Adrenal gland (tissue), 12 donors: ENCODE measurements around the gene MDFIC2. TPM values are rescaled to one million over a fixed set of nuclear protein-coding genes. Genes with fewer than 3 reads are reported as not detected.

Experiments
- DNase-seq, 7 donors: peaks; one replicate each; pipeline ENCODE4 v3.0.0-alpha.2; 2019 to 2020
- H3K27ac ChIP-seq, 5 donors: fragments of 200-600 bp; sonication (generic) in 4 of 5; 1 replicate in 3 of 5; 2 replicates in 2 of 5; pipeline versions ENCODE4 v1.5.1 to v1.8.0; 2016 to 2020; ENCODE audit warnings: mild to moderate bottlenecking in 1 of 5
- H3K27me3 ChIP-seq: fragments of 200-600 bp; 2 replicates; pipeline ENCODE4 v1.8.0; 2021
- H3K36me3 ChIP-seq, 2 donors: fragments of 200-600 bp; replicated peaks in 1 of 2; 1 replicate in 1 of 2; 2 replicates in 1 of 2; pipeline versions ENCODE4 v1.5.1 to v1.8.0; 2018 to 2022
- H3K4me1 ChIP-seq, 2 donors: fragments of 200-600 bp; replicated peaks in 1 of 2; 1 replicate in 1 of 2; 2 replicates in 1 of 2; pipeline versions ENCODE4 v1.5.1 to v1.8.0; 2018 to 2021
- H3K4me3 ChIP-seq, 4 donors: fragments of 200-600 bp; sonication (generic) in 3 of 4; one replicate each; pipeline ENCODE4 v1.5.1; 2016 to 2018
- H3K9me3 ChIP-seq, 3 donors: fragments of 200-600 bp; sonication (generic) in 1 of 3; replicated peaks in 1 of 3; 1 replicate in 2 of 3; 2 replicates in 1 of 3; pipeline versions ENCODE4 v1.5.1 to v1.8.0; 2016 to 2021
- CTCF ChIP-seq, 6 experiments: fragments of 450-650 bp in 4 of 6; fragments of 200-600 bp in 2 of 6; sonication (generic) in 1 of 6; IDR thresholded peaks; 1 replicate in 5 of 6; 2 replicates in 1 of 6; pipeline versions ENCODE4 v1.5.1 to v1.8.0; 2016 to 2021; ENCODE audit warnings: antibody characterized with exemption in 6 of 6, mild to moderate bottlenecking in 2 of 6, moderate library complexity in 1 of 6
- POLR2A ChIP-seq, 2 donors: fragments of 450-650 bp; IDR thresholded peaks; one replicate each; pipeline ENCODE4 v1.6.1; 2017; ENCODE audit warnings: antibody characterized with exemption in 2 of 2, mild to moderate bottlenecking in 2 of 2, moderate library complexity in 1 of 2
- WGBS, 4 donors: extraction: QIAGEN DNeasy Blood & Tissue Kit in 2 of 4; methylation state at CpG; one replicate each; pipeline versions ENCODE4 v1.1.5 to v1.1.7; 2013 to 2017; 5-methylcytosine and 5-hydroxymethylcytosine counted together
- intact Hi-C, 2 donors: fragments of 100-400 bp; cut with DNase I; formaldehyde crosslinking; loops; one replicate each; pipeline versions ENCODE4 v1.14.1 to v1.15.0; 2022 to 2023
- polyA plus RNA-seq, 3 donors: library from polyadenylated mRNA; stranded (reverse); fragments of 200-250 nt in 2 of 3; fragments of 350-450 nt in 1 of 3; fragmentation: Illumina TruSeq in 1 of 3; extraction: RNeasy Lipid Tissue Mini Kit (QIAGEN cat#74804) in 1 of 3; gene quantifications; one replicate each; pipeline ENCODE4 v1.2.3, GENCODE V29; 2013 to 2014
- total RNA-seq, 9 donors: library from RNA; depleted of rRNA in 4 of 9; stranded (reverse); fragments of >200 nt in 4 of 9; fragments of 120-200 nt in 1 of 9; fragmentation: NEBNext Ultra II Directional in 1 of 9; extraction: Animal tissue kit (Norgen Biotek cat#: 25700) in 1 of 9; gene quantifications; one replicate each; pipeline versions ENCODE4 v1.1.0 to v1.2.4, GENCODE V29; 2013 to 2023
- donor health status: healthy with polysubstance abuse.
- donor health status: Bipolar disorder and iron deficiency.
- donor health status: DM: yes; HTN: yes; CAD: no.
- donor health status: DM: no; HTN: no; CAD: no.
- donor health status: DM: no; HTN: no; CAD: no.
- donor health status: DM: yes; HTN: yes; CAD: no.

The MDFIC2 gene
- total and polyA plus RNA-seq, 12 donors, result not detected

- no peaks in the 10 kb centered on the region for H3K36me3 ChIP-seq
- TF ChIP-seq POLR2A (IDR thresholded peaks at IDR 0.05), result no peak
- no peaks in the 10 kb centered on the region for H3K4me1 ChIP-seq
- 62 to 68% (median 65%) methylated on average over 4 of the region's 4 CpGs for WGBS, 4 donors
- H3K27ac ChIP-seq, result no peak overlapping the region
- DNase-seq, result no peak
- H3K4me3 ChIP-seq, result no peak overlapping the region
- intact Hi-C loops, result no loop called here
- H3K9me3 ChIP-seq, result peaks cover 0 to 5% (median 0%) of the 10 kb centered on the region in 3 donors
- no peaks in the 10 kb centered on the region for H3K27me3 ChIP-seq
Observed at GRCh38 chr3:70176224-70176623, 136.2 kb downstream of the MDFIC2 start.

GRCh38 chr3:70156808-70157207 lies 155.6 kb downstream of the MDFIC2 start:
- H3K4me3 ChIP-seq, result no peak overlapping the region
- TF ChIP-seq POLR2A (IDR thresholded peaks at IDR 0.05) (no peak), CTCF (IDR thresholded peaks at IDR 0.05) (no peak)
- no peaks in the 10 kb centered on the region for H3K36me3 ChIP-seq
- no peaks in the 10 kb centered on the region for H3K9me3 ChIP-seq
- peaks cover 5% of the 10 kb centered on the region for H3K27me3 ChIP-seq
- H3K4me1 ChIP-seq, result no peaks in the 10 kb centered on the region
- no peak overlapping the region for H3K27ac ChIP-seq
- intact Hi-C loops, result no loop called here
- no peak for DNase-seq
- 81 to 91% (median 82%) methylated on average over 1 of the region's 1 CpG for WGBS, 4 donors

- DNase-seq, result no peak
- TF ChIP-seq CTCF (IDR thresholded peaks at IDR 0.05), result no peak
- TF ChIP-seq POLR2A (IDR thresholded peaks at IDR 0.05), result no peak
- Histone ChIP-seq H3K4me1 (no peaks in the 10 kb centered on the region), H3K4me3 (no peak overlapping the region), H3K27ac (no peak overlapping the region), H3K36me3 (no peaks in the 10 kb centered on the region), H3K27me3 (peaks cover 5% of the 10 kb centered on the region), H3K9me3 (no peaks in the 10 kb centered on the region)
- intact Hi-C loops, result no loop called here
- 61 to 74% (median 64%) methylated on average over 3 of the region's 3 CpGs for WGBS, 4 donors
Observed at GRCh38 chr3:70150599-70150998, 161.8 kb downstream of the MDFIC2 start.

- DNase-seq, result no peak
- Histone ChIP-seq H3K4me1 (no peaks in the 10 kb centered on the region), H3K4me3 (no peak overlapping the region), H3K27ac (no peak overlapping the region), H3K36me3 (no peaks in the 10 kb centered on the region), H3K9me3 (no peaks in the 10 kb centered on the region), H3K27me3 (peaks cover 5% of the 10 kb centered on the region)
- intact Hi-C loops, result no loop called here
- WGBS, 4 donors, result 55 to 58% (median 57%) methylated on average over 4 of the region's 4 CpGs
- TF ChIP-seq CTCF (IDR thresholded peaks at IDR 0.05) (no peak), POLR2A (IDR thresholded peaks at IDR 0.05) (no peak)
Observed at GRCh38 chr3:70149714-70150400, 162.6 kb downstream of the MDFIC2 start.
